ENCODE measurements around the gene TFB1M.

Gene TFB1M

DNA sequence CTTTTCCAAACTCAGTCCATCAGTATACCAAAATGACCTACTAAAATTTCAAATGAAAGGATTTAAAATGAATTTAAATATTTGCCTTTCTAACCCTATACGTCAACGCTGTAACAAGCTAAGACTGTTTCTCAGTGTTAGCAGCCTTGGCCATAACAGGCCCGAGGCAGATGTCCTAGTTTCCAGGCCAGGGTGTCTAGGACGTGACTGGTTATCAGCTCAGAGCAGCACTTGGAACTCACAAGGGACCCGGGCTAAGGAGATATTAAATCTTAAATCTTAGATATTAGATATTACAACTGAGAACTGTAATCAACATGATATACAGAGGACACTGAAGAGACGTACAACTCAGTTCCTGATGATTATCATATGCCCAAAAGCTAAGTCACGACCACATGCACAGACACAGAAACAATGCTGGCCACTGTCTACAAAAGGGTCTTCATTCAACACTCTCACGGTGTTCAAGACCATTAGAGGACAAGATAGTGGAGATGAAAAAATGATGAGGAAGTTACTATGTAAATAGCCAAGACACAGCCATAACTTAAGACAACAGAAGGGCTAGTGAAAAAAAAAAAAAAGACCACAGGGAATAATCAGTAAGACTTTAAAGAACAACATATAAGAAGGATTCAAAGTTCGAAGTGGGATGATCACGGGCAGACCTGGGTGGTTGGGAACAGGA is 50.8 kb downstream of the TFB1M start, which contains the start of gene CLDN20:
TSS of gene CLDN20 (plus strand) at position 641 of the 691 bp plus-strand sequence. CDS start 11,707 bp downstream, outside the sequence.
- DNase-seq (ENCODE audit: low read depth), result no peak

DNA sequence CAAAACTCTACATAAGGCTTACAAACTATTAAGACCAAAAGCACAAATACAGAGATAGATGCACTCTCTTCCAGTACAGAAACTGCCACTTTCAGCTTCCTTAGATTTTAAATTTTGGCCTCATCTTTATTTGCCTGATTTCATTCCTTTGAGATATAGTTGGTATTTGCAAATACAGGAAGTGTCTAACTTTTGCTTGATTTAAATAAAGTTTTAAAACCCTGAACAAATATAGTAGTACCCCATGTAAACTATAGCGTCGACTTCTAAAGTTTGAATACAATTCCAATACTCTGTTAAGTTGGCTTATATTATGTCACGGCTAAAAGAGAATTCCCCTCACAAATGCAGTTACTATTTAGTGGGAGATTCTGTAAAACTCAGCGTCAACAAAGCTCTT is 51.6 kb downstream of the TFB1M start:
- no peak for DNase-seq (ENCODE audit: low read depth)

- no peak for DNase-seq (ENCODE audit: low read depth)
Observed at GRCh38 chr6:155261111-155261900, 53.0 kb downstream of the TFB1M start.

- DNase-seq (ENCODE audit: low read depth), result no peak
Observed at GRCh38 chr6:155260686-155261085, 53.6 kb downstream of the TFB1M start.

DNA sequence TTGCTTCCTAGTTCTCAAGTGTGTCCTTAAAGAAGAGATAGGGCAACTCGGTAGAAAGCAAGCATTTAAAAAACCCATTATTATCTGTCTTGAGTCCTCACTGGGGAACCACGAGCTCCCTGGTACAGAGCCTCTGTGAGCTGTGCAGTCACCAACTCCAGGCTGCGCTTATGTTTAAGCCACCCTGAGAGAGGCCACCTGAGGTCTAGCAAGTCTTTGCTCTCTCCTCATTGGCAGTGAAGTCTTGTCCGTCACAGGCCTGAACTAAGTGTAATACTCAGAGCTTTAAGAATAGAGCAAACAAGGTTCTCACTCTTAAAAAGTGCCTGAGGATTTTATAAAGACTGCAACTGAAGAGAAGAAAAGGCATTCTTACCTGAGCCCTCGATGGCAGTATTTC is 54.4 kb downstream of the TFB1M start:
- DNase-seq (ENCODE audit: low read depth), result no peak

DNA sequence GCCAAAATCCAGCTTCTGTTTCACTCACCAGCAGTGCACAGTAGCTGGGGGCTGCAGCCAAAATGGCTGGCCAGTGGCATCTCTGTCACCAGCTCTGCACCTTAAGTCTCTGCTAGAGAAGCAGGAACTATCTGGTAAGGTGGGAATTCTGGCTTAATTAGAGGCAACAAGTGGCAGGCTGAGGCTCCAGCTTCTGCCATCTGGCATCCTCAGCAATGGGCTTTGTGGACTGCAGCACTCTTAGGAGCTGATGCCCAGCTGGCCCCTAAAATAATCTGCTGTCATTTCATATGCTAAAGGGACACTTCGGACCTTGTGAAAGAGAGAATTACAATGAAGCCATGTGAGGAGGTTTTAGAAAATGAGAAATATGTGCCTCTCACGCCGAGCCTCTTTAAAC is 55.1 kb downstream of the TFB1M start:
- no peak for DNase-seq (ENCODE audit: low read depth)

DNA sequence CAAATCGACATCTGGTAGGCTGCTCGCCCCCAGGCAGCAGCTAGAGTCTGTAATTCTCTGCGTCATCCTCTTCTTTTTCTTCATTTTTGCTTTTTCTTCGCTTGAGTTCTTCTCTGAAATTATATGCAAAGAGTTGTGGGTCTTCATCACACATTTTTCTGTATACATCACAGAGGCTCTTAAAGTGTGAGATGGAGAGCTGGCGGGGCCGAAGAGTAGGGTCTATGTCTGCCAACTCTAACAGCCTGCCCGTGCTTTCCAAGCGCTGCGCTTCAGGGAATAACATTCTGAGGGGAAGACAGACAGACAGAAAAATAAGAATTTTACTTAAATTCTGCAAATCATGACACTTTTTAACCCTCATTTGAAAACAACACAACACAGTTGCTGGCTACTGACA is 56.5 kb downstream of the TFB1M start:
- DNase-seq (ENCODE audit: low read depth), result no peak

GRCh38 chr6:155256122-155256795 is 58.0 kb downstream of the TFB1M start:
- peak; percentile 70 for DNase-seq (ENCODE audit: low read depth)

DNA sequence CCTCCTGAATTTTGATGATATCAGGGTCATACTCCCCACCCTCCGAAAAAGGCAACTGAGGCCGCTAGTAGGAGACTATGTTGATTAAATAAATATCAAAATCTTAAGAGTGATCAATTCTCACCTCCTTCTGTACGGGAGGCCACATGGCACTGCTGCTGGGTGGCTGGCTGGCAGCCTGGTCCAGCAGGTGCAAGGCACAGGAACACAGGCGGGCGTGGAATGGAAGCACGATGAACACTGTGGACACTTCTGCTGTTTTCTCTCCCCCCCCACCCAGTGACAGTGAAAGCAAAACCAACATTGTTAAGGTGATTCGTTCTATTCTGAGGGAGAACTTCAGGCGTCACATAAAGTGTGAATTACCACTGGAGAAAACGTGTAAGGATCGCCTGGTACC is 60.1 kb downstream of the TFB1M start:
- DNase-seq (ENCODE audit: low read depth), result no peak

GRCh38 chr6:155253337-155253736 is 60.9 kb downstream of the TFB1M start:
- DNase-seq (ENCODE audit: low read depth), result no peak

DNA sequence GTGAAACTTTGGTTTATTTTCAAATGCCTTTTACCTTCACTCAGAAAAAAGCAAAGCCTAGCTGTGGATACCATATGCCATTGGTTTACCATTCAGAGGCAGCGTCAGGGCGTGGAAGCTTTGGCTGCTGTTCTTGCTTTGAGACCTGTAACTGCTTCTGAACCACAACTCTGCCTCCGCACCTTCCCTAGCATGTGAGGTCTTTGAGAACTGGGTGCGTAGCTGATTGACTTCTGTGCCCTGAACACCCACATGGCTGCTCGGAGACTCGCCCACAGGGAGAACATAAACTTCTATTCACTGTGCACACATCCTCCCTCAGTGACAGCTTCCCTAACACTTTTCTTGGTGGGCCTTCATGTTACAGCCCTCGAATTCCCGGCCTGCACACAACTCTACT is 61.7 kb downstream of the TFB1M start:
- no peak for DNase-seq (ENCODE audit: low read depth)

GRCh38 chr6:155250701-155251381 is 63.4 kb downstream of the TFB1M start:
- no peak for DNase-seq (ENCODE audit: low read depth)

- DNase-seq (ENCODE audit: low read depth), result peak; percentile 81
Observed at GRCh38 chr6:155248008-155249001, 66.0 kb downstream of the TFB1M start.

- DNase-seq (ENCODE audit: low read depth), result peak; percentile 75
Observed at GRCh38 chr6:155247618-155248007, 66.7 kb downstream of the TFB1M start.

DNA sequence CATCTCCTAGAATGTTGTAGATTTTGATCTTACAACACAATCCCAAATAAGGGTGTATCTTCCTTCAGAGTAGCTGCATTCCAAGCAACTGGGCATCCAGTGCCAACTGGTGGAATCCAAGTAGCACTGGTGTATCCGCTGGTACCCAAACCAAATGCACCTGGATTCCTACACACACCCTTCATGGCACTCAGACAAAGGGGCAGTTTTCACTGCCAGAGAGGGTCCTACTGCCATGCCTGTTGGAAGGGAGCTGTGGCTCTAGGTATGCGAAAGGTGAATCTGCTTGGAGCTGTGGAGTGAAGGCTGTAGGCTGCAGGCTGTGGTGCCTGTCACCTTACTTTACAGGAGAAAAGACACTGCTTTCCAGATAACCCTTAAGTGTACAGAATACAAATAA is 67.5 kb downstream of the TFB1M start:
- DNase-seq (ENCODE audit: low read depth), result no peak

GRCh38 chr6:155245831-155246230 is 68.5 kb downstream of the TFB1M start:
- DNase-seq (ENCODE audit: low read depth), result peak; percentile 73

DNA sequence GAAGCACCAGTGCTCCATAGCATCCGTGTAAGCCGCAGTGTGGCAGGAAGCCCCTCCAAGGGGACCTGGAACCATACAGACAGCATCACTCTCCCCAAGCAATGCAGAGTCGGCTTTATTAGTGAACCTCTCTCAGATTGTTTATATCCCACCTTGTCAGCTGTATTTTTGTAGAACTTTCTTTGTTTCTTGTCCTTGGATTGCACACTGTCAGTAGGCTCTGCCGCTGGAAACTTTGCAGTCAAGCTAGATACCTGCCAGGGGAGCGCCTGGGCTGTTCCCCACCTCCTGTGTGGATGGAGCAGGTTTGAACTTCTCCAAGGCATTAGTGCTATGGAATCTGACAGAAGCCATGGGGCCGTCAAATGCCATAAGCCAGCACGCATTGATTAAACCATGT is 69.1 kb downstream of the TFB1M start:
- DNase-seq (ENCODE audit: low read depth), result no peak

DNA sequence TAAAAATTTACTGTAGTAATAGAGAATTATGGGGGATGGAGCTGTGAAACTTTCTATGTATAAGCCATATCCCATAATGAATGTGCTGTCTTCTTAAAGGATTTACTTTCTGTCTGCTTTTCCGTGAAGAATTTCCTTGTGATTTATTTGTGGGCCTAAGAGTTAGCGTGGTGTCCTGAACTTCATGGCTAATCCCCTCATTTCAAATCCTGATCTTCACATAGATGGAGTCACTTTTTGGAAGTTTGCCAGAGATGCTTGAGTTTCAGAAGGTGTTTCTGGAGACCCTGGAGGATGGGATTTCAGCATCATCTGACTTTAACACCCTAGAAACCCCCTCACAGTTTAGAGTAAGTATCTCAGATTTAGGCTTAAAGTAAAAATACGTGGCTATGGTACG is 69.8 kb downstream of the TFB1M start:
- peak; percentile 52 for DNase-seq (ENCODE audit: low read depth)

DNA sequence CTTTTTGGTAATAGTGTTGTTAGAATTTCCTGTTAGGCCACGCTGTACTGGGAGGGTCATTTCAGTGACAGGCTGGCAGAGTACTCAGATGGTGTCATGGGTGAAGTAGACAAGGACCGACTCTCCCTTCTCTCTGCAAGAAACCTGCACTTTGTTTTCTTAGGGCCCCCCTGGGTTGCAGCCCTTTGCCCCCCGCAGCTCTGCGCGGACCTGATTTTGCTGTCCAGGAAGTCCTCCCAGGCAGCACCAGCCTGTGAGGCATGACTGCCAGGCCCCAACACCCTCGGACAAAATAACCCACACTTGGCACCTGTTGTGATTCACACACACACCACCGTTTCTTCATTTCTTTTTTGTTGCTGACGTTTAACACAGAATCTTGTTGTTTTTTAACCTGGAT is 72.3 kb downstream of the TFB1M start:
- DNase-seq (ENCODE audit: low read depth), result no peak

GRCh38 chr6:155240905-155241600 is 73.2 kb downstream of the TFB1M start:
- no peak for DNase-seq (ENCODE audit: low read depth)

GRCh38 chr6:155237613-155238012 is 76.7 kb downstream of the TFB1M start:
- no peak for DNase-seq (ENCODE audit: low read depth)

Measured in amniotic epithelial cell (primary cell).